Osteoblast (primary cell): Measurements from ENCODE around the gene NTM. TPM values are rescaled to one million over a fixed set of nuclear protein-coding genes. Genes with fewer than 3 reads are reported as not detected.

Source experiments
- DNase-seq: peaks from one replicate; pipeline ENCODE4 v3.0.0; 2011; ENCODE audit warnings: low spot score, mixed read lengths; ENCODE audit not compliant: insufficient read length; ENCODE audit errors: missing footprints
- H2AFZ ChIP-seq: 2 replicates; pipeline ENCODE4 v1.6.0; 2011; ENCODE audit warnings: mild to moderate bottlenecking, low read length
- H3K27ac ChIP-seq: 2 replicates; pipeline ENCODE4 v1.5.1; 2011; ENCODE audit warnings: mild to moderate bottlenecking, low read depth, low read length, moderate library complexity
- H3K27me3 ChIP-seq: 2 replicates; pipeline ENCODE4 v1.6.0; 2012; ENCODE audit warnings: mild to moderate bottlenecking, control low read depth, inconsistent platforms, low read length, moderate library complexity; ENCODE audit not compliant: insufficient read depth
- H3K36me3 ChIP-seq: 2 replicates; pipeline ENCODE4 v1.5.1; 2011; ENCODE audit warnings: mild to moderate bottlenecking, low read length, control low read depth, moderate library complexity; ENCODE audit not compliant: insufficient read depth
- H3K4me1 ChIP-seq: 2 replicates; pipeline ENCODE4 v1.5.1; 2011; ENCODE audit warnings: mild to moderate bottlenecking, low read length, control low read depth, moderate library complexity; ENCODE audit not compliant: insufficient read depth
- H3K4me2 ChIP-seq: 2 replicates; pipeline ENCODE4 v1.6.0; 2011; ENCODE audit warnings: mild to moderate bottlenecking, low read length; ENCODE audit not compliant: insufficient read depth
- H3K4me3 ChIP-seq: fragments of 200-600 bp; sonication (generic); 3 replicates; pipeline ENCODE4 v1.5.1; 2012; ENCODE audit warnings: mild to moderate bottlenecking, low read length, inconsistent platforms; ENCODE audit not compliant: insufficient read depth
- H3K79me2 ChIP-seq: 2 replicates; pipeline ENCODE4 v1.6.0; 2012; ENCODE audit warnings: mild to moderate bottlenecking, low read length, control low read depth, inconsistent platforms; ENCODE audit not compliant: insufficient read depth
- H3K9me3 ChIP-seq: 2 replicates; pipeline ENCODE4 v1.5.1; 2011; ENCODE audit warnings: low read depth, low read length, control low read depth
- H4K20me1 ChIP-seq: 2 replicates; pipeline ENCODE4 v1.6.0; 2012; ENCODE audit warnings: mild to moderate bottlenecking, low read length, control low read depth; ENCODE audit not compliant: insufficient read depth
- CTCF ChIP-seq: IDR thresholded peaks from 2 replicates; pipeline ENCODE4 v1.5.1; 2011; ENCODE audit warnings: mild to moderate bottlenecking, low read depth, low read length, moderate library complexity; ENCODE audit errors: extremely low read depth
- total RNA-seq: library from RNA; depleted of rRNA; stranded (reverse); fragments of >200 nt; gene quantifications from 2 replicates; pipeline ENCODE4 v1.2.3, GENCODE V29; 2012

Gene NTM
- total RNA-seq, 1 donor, result 48.1 TPM

GRCh38 chr11:131583421-131583820 is 213.0 kb downstream of the NTM start:
- H3K4me1 ChIP-seq, result peaks cover 20% of the 10 kb centered on the region
- H3K4me3 ChIP-seq, result no peak overlapping the region
- H3K9me3 ChIP-seq, result no peaks in the 10 kb centered on the region
- no peaks in the 10 kb centered on the region for H3K36me3 ChIP-seq
- no peak overlapping the region for H3K27ac ChIP-seq
- no peak for TF ChIP-seq CTCF
- H3K27me3 ChIP-seq, result peaks cover 4% of the 10 kb centered on the region
- H4K20me1 ChIP-seq, result no peaks in the 10 kb centered on the region
- H3K4me2 ChIP-seq, result no peak overlapping the region
- no peak overlapping the region for H2AFZ ChIP-seq
- DNase-seq, result no peak
- H3K79me2 ChIP-seq, result no peaks in the 10 kb centered on the region

- no peak for DNase-seq
- H2AFZ ChIP-seq, result no peak overlapping the region
- H3K36me3 ChIP-seq, result no peaks in the 10 kb centered on the region
- H3K4me2 ChIP-seq, result no peak overlapping the region
- peaks cover 20% of the 10 kb centered on the region for H3K4me1 ChIP-seq
- H3K9me3 ChIP-seq, result no peaks in the 10 kb centered on the region
- H4K20me1 ChIP-seq, result no peaks in the 10 kb centered on the region
- H3K27me3 ChIP-seq, result peaks cover 4% of the 10 kb centered on the region
- H3K4me3 ChIP-seq, result no peak overlapping the region
- no peaks in the 10 kb centered on the region for H3K79me2 ChIP-seq
- no peak overlapping the region for H3K27ac ChIP-seq
- no peak for TF ChIP-seq CTCF
Measured at GRCh38 chr11:131583938-131584337, 213.5 kb downstream of the NTM start.

- Histone ChIP-seq H3K27me3 (peaks cover 4% of the 10 kb centered on the region), H3K27ac (no peak overlapping the region), H3K79me2 (no peaks in the 10 kb centered on the region), H4K20me1 (no peaks in the 10 kb centered on the region), H3K4me1 (peaks cover 14% of the 10 kb centered on the region), H3K4me3 (no peak overlapping the region), H2AFZ (no peak overlapping the region), H3K9me3 (no peaks in the 10 kb centered on the region), H3K36me3 (no peaks in the 10 kb centered on the region), H3K4me2 (no peak overlapping the region)
- no peak for DNase-seq
- TF ChIP-seq CTCF, result peak; percentile 29
Measured at GRCh38 chr11:131584785-131585592, 214.6 kb downstream of the NTM start.

- no peak overlapping the region for H2AFZ ChIP-seq
- no peak overlapping the region for H3K27ac ChIP-seq
- H3K4me1 ChIP-seq, result no peaks in the 10 kb centered on the region
- H3K27me3 ChIP-seq, result peaks cover 4% of the 10 kb centered on the region
- no peak for DNase-seq
- no peaks in the 10 kb centered on the region for H3K36me3 ChIP-seq
- no peaks in the 10 kb centered on the region for H3K79me2 ChIP-seq
- no peak for TF ChIP-seq CTCF
- no peaks in the 10 kb centered on the region for H4K20me1 ChIP-seq
- no peak overlapping the region for H3K4me2 ChIP-seq
- no peak overlapping the region for H3K4me3 ChIP-seq
- no peaks in the 10 kb centered on the region for H3K9me3 ChIP-seq
Measured at GRCh38 chr11:131588057-131588456, 217.6 kb downstream of the NTM start.
